GM21825 (cell line): Measurements from ENCODE around the gene SUSD6.

ENCODE experiments used
- ATAC-seq: cut with Tn5 transposase; IDR thresholded peaks from one replicate; pipeline ENCODE4 v1.9.1; 2021; ENCODE audit warnings: mild to moderate bottlenecking, moderate library complexity; ENCODE audit not compliant: unreplicated experiment

The SUSD6 gene

DNA sequence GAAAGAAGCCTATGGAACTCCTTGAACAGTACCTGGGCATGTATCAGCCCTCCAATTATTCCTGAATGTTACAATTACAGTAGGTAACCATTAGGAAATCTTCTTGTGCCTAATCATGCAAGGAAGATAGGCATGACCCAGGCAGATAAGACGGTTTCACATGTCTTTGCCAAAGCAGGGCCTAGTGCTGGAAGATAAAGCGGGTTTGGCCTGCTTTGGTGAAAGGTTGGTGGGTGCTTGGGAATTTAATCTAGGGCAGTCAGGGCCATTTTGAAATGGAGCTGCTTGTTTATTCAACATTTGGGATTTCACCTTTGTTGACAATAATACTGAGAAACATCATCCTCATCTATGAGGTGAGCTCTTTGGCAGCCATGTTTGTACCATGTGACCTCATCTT is 143.1 kb downstream of the SUSD6 start:
- no peak for ATAC-seq

DNA sequence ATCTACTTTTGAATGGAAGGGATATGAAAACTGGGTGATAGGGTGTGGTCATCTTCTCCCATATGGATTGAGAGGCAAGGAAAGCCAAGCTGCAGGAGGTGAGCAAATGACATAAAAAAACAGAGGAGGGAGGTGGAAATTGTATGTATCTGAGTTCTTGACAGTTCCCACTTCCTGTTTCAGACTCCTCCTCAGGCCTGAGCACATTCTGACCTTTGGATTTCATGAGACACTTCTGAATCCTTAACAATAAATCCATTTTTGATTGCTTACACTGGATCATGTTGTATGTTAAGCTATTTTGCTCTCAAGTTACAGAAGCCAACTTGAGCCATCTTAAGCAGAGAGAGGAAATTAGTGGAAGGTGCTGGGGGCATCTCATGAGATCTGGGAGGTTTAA is 143.9 kb downstream of the SUSD6 start:
- ATAC-seq = no peak

DNA sequence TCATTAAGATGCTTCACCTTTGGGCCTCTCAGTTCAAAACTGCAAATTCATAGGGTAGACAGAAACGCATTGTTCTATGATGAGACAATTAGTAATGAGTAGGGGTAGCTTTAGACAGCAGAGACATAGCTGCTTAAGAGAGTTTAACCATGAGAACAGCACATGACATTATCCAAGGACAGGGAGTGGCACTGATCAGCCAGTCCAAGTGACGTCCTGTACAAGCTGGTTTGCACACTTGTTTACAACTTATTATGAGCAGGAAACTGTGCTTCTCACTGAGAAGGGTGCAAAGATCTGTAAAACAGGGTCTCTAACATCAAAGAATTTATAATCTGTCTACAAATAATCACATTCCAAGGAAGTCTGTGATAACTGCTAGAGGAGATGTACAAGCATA is 144.4 kb downstream of the SUSD6 start:
- no peak for ATAC-seq

DNA sequence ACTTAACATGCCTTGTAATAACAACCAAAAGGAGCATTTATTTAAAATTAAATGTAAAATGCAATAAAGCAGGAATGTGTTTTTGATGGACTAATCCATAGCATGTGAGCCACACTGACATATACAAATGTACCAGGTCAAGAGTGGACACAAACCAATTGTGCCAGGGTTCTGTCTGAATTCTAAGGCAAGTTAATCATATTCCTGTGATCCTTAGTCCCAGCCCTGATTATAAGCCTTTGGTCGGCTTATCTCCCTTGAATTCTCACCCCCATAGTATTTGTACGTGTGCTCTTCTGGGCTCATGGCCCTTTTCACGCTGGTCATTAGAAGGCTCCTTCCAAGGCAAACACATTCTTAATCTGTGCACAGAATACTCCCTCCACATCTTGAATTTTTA is 144.9 kb downstream of the SUSD6 start:
- no peak for ATAC-seq

DNA sequence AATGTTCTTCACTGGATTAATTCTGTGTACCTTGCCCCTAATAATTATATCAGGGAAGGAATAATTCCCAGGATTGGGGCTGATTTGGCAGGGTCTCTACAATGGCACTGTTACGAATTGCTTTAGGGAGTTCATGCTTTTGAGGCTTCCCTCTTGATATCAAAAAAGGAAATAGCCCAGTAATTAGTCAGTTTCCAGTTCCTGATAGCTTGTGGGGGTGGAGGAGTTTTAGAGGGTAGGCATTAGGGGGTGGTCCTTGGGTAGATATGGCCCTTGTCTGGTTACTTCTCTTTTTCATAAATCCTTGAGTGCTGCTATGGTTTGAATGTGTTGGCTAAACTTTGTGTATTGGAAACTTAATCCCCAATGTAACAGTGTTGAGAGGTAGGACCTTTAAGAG is 149.4 kb downstream of the SUSD6 start:
- no peak for ATAC-seq

DNA sequence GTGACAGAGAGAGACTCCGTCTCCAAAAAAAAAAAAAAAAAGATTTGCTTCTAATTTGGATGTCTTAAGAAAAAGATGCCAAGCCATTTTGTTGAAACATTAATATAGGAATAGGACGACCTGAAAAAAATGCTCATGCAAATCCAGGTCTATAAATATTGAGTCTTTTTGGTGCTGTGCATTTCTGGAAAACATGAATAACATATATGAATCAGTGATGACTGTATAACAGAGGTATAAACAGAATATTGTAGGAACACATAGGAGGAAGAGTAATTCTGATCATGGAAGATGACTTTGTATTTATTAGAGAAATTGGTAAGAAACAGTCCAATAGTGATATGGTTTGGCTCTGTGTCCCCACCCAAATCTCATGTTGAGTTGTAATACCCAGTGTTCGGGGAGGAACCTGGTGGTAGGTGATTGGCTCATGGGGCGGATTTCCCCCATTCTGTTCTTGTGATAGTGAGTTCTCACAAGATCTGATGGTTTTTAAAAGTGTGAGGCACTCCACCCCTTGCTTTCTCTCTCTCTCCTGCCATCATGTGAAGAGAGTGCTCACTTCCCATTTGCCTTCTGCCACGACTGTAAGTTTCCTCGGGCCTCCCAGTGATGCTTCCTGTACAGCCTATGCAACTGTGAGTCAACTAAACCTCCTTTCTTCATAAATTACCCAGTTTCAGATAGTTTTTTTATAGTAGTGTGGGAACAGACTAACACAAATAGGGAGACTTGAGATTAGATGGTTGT is 152.5 kb downstream of the SUSD6 start:
- no peak for ATAC-seq
